Measurements from ENCODE around the gene USP21.

Gene USP21

GRCh38 chr1:161201836-161202712 lies 42.8 kb downstream of the USP21 start, which contains the start of gene NDUFS2:
Gene NDUFS2, plus strand, starts transcription at chr1:161202367. Its CDS starts 19 bp downstream, at chr1:161202386.
- ATAC-seq, result peak; percentile 82
- no peak for TF ChIP-seq ZFP30 (CRISPR knock-in tag; IDR thresholded peaks at IDR 0.05)
- no peak for TF ChIP-seq ZNF8 (CRISPR knock-in tag; IDR thresholded peaks at IDR 0.05)
- TF ChIP-seq, protein P1, sequence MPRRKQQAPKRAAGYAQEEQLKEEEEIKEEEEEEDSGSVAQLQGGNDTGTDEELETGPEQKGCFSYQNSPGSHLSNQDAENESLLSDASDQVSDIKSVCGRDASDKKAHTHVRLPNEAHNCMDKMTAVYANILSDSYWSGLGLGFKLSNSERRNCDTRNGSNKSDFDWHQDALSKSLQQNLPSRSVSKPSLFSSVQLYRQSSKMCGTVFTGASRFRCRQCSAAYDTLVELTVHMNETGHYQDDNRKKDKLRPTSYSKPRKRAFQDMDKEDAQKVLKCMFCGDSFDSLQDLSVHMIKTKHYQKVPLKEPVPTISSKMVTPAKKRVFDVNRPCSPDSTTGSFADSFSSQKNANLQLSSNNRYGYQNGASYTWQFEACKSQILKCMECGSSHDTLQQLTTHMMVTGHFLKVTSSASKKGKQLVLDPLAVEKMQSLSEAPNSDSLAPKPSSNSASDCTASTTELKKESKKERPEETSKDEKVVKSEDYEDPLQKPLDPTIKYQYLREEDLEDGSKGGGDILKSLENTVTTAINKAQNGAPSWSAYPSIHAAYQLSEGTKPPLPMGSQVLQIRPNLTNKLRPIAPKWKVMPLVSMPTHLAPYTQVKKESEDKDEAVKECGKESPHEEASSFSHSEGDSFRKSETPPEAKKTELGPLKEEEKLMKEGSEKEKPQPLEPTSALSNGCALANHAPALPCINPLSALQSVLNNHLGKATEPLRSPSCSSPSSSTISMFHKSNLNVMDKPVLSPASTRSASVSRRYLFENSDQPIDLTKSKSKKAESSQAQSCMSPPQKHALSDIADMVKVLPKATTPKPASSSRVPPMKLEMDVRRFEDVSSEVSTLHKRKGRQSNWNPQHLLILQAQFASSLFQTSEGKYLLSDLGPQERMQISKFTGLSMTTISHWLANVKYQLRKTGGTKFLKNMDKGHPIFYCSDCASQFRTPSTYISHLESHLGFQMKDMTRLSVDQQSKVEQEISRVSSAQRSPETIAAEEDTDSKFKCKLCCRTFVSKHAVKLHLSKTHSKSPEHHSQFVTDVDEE (CRISPR knock-in tag; IDR thresholded peaks at IDR 0.05), result peak; percentile 7; the same call in 1 of the 2 replicates
- TF ChIP-seq ZFP3 (CRISPR knock-in tag; IDR thresholded peaks at IDR 0.05), result no peak

- ATAC-seq, result no peak
- TF ChIP-seq RARB (CRISPR knock-in tag; IDR thresholded peaks at IDR 0.05), result no peak
- TF ChIP-seq ZNF70 (CRISPR knock-in tag; IDR thresholded peaks at IDR 0.05), result no peak
- TF ChIP-seq GLIS3 (CRISPR knock-in tag; IDR thresholded peaks at IDR 0.05), result no peak
- TF ChIP-seq, protein P2, sequence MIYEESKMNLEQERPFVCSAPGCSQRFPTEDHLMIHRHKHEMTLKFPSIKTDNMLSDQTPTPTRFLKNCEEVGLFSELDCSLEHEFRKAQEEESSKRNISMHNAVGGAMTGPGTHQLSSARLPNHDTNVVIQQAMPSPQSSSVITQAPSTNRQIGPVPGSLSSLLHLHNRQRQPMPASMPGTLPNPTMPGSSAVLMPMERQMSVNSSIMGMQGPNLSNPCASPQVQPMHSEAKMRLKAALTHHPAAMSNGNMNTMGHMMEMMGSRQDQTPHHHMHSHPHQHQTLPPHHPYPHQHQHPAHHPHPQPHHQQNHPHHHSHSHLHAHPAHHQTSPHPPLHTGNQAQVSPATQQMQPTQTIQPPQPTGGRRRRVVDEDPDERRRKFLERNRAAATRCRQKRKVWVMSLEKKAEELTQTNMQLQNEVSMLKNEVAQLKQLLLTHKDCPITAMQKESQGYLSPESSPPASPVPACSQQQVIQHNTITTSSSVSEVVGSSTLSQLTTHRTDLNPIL (CRISPR knock-in tag; IDR thresholded peaks at IDR 0.05; ENCODE audit: low read depth), result no peak
- no peak for TF ChIP-seq TOX (CRISPR knock-in tag; IDR thresholded peaks at IDR 0.05; ENCODE audit: borderline replicate concordance)
- TF ChIP-seq ZNF565 (CRISPR knock-in tag; conservative IDR thresholded peaks at IDR 0.05; ENCODE audit: low read depth), result no peak
- TF ChIP-seq, protein P3, sequence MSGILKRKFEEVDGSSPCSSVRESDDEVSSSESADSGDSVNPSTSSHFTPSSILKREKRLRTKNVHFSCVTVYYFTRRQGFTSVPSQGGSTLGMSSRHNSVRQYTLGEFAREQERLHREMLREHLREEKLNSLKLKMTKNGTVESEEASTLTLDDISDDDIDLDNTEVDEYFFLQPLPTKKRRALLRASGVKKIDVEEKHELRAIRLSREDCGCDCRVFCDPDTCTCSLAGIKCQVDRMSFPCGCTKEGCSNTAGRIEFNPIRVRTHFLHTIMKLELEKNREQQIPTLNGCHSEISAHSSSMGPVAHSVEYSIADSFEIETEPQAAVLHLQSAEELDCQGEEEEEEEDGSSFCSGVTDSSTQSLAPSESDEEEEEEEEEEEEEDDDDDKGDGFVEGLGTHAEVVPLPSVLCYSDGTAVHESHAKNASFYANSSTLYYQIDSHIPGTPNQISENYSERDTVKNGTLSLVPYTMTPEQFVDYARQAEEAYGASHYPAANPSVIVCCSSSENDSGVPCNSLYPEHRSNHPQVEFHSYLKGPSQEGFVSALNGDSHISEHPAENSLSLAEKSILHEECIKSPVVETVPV (CRISPR knock-in tag; IDR thresholded peaks at IDR 0.05), result no peak
- no peak for TF ChIP-seq ZFP3 (CRISPR knock-in tag; IDR thresholded peaks at IDR 0.05)
- no peak for TF ChIP-seq ISL1 (CRISPR knock-in tag; IDR thresholded peaks at IDR 0.05)
- TF ChIP-seq TCF4 (CRISPR knock-in tag; IDR thresholded peaks at IDR 0.05; ENCODE audit: borderline replicate concordance), result no peak
- no peak for TF ChIP-seq BACH2 (CRISPR knock-in tag; IDR thresholded peaks at IDR 0.05; ENCODE audit: borderline replicate concordance)
Observed at GRCh38 chr1:161206411-161207140, 47.3 kb downstream of the USP21 start.

- no peak for ATAC-seq
- no peak for TF ChIP-seq ISL1 (CRISPR knock-in tag; IDR thresholded peaks at IDR 0.05)
- TF ChIP-seq ESRRG (CRISPR knock-in tag; IDR thresholded peaks at IDR 0.05), result no peak
- no peak for TF ChIP-seq RARB (CRISPR knock-in tag; IDR thresholded peaks at IDR 0.05)
- no peak for TF ChIP-seq POU6F1 (CRISPR knock-in tag; IDR thresholded peaks at IDR 0.05; ENCODE audit: borderline replicate concordance, low read depth)
- TF ChIP-seq, protein P2 (CRISPR knock-in tag; IDR thresholded peaks at IDR 0.05; ENCODE audit: low read depth), result no peak
- no peak for TF ChIP-seq CSDC2 (CRISPR knock-in tag; IDR thresholded peaks at IDR 0.05)
- no peak for TF ChIP-seq SNAI2 (CRISPR knock-in tag; IDR thresholded peaks at IDR 0.05)
- TF ChIP-seq ZNF565 (CRISPR knock-in tag; conservative IDR thresholded peaks at IDR 0.05; ENCODE audit: low read depth), result no peak
- no peak for TF ChIP-seq ZC3H10 (CRISPR knock-in tag; IDR thresholded peaks at IDR 0.05)
- TF ChIP-seq ZFP30 (CRISPR knock-in tag; IDR thresholded peaks at IDR 0.05), result no peak
- TF ChIP-seq PPARA (CRISPR knock-in tag; IDR thresholded peaks at IDR 0.05; ENCODE audit: borderline replicate concordance), result no peak
- TF ChIP-seq ZNF70 (CRISPR knock-in tag; IDR thresholded peaks at IDR 0.05), result no peak
Observed at GRCh38 chr1:161207173-161207572, 47.9 kb downstream of the USP21 start.
